NCI-H524 (cell line): ENCODE results near the gene IFT27.
"Not testable (repeated sequence)": the region's sequence is repeated elsewhere in the genome, so short reads cannot be mapped to it uniquely, and the experiment has no call there.

Experiments used
- DNase-seq, 2 experiments: peaks; one replicate each; lab custom pipeline; 2025; lab: John Stamatoyannopoulos, UW

IFT27 gene

DNA sequence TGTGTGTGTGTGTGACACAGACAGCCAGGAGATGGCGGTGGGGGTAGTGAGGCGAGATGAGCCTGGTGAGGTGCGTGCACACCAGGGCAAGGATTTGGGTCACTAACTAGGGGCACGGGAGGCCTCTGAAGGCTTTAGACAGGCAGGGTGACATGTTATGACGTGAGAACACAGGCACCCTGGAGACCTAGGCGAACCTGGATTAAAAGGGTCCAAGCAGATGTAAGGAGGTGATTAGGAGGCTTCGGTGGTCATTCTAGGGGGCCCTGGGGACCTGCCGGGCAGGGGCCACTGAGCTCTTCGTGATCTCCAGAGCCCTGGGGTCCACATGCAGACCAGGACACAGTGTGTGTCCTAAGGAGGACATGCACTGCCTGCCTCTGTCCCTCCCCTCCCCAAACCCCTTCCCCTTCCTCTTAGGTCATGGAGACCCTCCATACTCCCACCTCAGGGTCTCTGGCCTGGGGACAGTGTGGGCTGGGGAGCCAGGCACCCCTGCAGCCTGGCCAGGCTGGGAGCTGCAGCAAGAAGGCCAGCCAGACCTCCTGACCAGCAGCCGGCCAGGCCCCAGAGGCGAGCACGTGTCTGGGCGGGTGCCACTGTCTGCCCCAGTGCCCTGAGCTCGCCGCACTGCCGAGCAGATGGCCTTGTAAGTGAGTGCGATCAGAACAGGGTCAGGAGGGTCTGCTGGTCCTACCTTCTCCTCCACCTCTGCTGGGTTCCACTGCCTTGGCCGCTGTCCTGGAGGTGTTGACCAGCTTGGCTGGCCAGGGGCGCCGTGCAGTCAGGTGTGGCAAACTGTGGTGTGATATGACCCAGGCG, 32.1 kb downstream of the IFT27 start:
- peak in 1 of 2 experiments; percentile 18 for DNase-seq

DNA sequence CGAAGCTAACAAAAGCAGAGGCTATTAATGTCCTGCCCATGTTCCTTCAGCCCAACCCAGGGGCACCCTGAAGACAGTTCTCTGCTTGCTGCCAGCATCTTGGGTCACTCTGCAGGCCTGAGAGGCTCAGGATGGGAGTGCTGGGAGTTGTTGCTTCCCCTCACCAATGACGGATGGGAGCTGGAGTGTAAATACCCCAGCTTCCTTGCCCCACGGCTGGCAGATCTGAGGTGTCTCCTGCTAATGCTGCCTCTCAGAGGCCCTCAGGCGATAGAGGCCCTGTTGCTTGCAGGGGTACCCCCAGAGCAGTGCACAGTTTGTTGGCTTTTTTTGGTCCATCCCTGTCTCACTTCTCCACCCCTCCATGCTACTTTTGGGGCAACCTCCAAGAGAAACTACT, 32.9 kb downstream of the IFT27 start:
- DNase-seq = no peak

DNA sequence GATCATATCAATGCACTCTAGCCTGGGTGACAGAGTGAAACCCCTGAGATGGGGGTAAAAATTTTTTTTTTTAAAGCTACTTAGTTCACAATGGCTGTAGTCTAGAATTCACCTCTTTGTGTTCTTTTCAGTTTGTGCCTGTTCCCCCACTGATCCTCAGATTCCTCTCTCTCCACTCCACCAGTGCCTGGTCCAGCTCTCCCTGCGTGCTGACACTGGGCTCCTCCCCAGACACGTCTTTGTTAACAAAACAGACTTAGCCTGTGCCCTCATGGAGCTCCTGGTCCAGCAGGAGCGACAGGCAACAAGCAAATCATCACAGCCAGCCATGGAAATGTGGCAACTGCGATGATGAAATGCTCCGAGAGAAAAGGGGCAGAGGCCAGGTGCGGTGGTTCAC, 34.0 kb downstream of the IFT27 start:
- DNase-seq = no peak

DNA sequence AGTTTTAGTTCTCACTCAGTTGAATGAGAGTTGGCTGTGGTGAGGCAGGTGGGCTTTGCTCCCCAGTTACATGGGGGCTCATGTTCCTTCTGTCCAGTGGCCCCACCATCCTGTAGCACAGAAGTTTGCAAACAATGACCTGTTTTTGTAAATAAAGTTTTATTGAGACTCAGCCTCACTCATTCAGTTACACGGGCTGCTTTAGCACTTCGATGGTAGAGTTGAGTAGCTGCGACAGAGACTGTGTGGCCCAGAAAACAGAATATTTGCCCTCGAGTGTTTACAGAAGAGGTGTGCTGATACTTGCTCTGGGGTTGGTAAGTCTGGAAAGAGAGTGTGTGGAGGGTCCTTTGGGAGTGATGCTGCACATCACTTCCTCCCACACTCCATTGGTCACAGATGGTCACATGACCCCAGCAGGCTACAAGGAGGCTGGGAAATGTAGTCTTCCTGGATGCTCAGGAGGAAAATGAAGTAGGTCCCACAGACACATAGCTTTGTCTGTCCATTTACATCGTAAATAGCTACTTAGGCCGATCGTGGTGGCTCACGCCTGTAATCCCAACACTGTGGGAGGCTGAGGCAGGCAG, 34.6 kb downstream of the IFT27 start:
- peak in 1 of 2 experiments; percentile 29 for DNase-seq

DNA sequence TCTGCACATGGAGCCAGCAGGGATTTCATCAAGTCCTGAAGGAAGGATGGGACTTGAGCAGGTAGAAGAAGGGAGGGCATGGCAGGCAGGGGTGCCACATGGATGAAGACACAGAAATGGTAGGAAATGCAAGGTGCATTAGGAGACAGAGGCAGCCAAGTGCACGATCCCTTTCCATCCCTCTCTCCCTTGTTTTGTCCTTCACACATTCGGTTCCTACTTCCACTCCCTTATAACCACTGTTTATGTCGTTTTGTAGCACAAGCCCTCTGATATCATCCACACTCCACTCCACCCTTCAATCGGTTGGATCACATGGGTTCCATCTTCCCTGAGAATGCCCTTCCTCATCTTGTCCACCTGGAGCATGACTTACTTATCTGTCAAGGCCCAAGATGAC, 35.2 kb downstream of the IFT27 start:
- no peak for DNase-seq

DNA sequence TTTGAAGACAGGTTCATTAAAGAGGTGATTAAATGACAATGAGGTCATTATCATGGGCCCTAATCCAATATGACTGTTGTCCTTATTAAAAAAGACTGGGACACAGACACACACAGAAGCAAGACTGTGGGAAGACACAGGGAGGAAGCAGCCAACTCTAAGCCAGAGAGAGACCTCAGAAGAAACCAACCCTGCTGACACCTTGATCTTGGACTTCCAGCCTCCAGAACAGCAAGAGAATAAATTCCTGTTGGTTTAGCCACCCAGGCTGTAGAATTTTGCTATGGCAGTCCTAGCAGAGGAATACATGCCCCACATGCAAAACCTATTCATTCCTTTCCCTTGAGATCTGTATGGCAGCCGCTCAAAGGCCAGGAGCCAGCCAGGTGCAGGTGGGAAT, 36.7 kb downstream of the IFT27 start:
- no peak for DNase-seq

DNA sequence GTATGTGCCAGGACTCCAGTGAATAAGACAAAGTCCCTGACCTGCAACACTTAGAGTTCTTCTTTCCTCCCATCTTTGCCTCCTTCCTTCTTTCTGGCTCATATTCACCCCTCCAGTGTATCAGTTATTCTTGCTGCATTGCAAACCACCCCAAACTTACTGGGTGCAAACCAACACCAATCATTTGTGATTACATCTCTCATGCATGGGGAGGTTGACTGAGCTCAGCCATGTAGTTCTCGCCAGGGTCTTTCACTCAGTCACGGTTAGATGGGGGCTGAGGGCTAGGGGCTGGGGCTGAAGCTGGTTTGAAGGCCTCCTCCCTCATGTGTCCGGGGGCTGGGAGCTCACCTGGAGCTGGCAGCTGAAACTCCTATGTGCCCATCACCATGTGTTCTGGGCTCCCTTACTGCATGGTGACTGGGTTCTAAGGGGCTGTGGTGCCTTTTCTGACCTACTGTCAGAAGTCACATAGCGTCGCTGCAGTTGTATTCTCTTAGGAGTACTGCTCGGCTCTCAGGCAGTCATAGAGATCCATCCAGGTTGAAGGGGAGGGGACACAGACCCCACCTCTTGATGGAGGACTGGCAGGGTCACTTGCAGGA, 37.4 kb downstream of the IFT27 start:
- DNase-seq = no peak

DNA sequence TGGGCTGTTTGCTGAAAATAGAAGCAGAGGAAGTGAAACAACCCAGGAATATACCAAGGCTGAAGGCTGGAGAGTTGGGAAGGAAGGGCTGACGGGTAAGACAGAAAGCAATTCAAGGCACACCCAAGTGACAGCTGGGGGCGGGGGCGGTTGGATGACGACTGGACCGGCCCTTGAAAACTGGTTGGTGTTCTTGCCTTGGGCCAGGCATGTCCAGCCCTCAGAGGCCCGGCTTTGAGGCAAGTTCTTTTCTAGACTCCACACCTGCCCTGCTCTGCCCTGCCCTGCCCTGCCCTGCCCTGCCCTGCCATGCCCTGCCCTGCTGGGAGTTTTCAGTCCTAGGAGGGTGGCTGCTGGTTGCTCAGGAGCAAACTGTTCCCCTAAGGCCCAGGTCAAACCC, 38.1 kb downstream of the IFT27 start:
- DNase-seq = no peak

DNA sequence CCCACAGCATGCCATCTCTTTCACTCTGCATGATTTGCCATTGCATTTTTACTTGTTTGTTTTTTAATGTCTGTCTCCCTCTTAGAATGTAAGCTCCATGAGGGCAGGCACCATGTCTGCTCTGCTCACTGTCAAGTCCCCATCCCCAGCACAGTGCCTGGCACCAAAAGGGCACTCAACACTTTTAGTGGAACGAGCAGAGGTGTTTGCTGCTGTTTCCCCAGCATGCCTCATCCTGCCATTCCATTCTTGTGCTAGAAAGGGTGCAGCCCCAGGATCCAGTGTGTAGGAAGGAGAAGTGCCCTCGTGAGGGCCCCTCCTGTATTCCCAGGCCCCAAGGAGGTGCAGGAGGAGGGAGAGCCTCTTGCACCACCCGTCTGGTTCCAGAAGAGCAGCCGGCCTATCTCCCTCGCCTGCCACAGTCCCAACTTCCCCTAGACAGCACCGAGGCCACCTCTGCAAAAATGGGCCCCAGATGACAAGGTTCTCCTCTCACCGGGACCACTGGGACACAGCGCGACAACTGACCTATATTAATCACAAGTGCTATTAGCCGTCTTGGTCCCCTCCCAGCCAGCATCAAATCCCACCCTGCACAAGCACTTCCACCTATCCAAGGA, 39.1 kb downstream of the IFT27 start:
- no peak for DNase-seq

DNA sequence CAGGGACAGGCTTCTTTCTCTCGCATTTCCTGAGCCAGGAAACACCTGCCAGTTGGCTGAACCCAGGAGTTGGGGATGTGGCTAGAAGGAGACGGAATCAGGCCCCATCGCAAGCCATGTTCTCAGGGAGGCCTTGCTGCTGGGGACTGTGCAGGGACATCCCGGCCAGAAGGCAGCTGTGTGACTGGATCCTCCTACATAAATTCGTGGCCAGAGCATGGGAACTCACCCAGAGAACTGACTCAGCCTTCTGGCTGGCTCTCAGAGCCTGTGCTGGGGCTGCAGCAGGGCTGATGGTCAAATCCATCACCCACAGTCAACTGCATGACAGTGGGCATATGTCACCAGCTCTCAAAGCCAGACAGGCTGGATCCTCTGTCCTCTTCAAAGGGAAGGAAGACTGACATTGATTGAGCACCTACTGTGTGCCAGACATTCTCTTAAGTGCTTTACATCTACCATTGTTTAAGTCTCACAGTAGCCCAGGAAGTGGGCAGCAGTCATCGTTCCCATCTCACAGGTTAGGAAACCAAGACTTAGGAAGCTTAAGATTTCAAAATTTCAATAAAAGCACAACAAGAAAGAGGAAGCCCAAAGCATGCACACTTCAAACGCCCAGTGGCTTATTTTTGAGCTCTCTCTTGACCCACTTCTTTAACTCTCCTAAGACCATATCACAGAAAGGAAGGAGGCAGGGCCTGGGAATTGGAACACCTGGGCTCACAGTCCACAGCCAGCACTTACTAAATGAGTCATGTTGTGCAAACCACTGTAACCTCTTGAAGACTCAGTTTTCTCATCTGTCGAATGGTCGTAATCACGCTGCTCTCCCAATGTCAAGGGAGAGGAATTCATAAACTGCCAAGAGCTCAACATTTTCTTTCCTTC, 41.5 kb downstream of the IFT27 start:
- no peak for DNase-seq

DNA sequence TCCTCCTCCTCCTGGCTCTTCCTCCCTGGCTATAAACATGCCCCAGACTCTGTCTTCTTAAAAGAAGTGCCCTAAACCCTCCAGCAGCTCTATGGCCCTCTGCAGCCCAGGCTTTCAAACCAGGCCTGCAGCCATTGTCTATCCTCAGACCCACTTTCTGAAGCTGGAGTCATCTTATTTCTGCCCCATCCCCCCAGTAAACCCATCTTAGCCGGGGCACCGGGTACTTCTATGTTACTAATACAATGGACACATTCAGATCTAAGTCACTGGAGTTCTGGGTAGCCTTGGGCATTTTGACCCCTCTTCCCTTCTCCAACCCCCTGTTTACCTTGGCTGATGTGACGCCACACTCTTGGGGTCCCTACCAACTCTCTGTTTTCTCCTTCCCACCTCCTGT, 42.6 kb downstream of the IFT27 start:
- DNase-seq = no peak

DNA sequence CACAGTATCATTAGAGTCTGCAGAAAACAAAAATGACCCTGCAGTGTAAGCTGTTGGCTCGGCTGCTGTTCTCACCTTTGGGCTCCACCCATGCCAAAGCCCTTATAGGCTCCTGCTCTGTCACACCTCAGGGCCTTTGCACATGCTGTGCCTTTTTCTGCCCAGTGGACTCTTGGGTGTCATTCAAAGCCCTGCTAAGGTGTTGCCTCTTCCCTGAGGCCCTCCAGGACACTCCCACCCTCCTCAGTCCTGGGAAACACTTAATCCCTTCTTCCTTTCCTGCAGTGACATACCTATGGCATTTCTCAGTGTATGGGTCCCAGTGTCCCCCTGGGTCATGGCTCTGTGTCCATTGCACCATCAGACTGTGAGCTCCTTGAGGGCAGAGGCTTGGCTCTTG, 43.3 kb downstream of the IFT27 start:
- DNase-seq = no peak

DNA sequence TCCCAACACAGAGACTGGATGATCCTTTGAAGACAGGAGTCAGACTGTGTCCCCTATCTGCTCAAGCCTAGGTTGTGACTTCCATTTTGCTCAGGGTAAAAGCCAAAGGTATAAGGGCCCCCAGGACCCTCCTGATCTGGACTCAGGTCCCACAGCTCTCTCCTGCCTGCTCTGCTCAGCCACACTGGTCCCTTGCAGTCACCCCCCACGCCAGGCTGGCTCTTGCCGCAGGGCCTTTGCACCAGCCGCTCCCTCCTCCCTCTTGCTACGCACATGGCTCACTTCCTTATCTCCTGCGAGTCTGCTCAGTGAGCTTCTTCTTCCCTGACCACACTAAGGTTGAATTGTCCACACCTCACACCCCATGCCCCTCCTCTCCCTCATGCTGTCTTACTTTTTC, 44.0 kb downstream of the IFT27 start:
- DNase-seq = no peak

DNA sequence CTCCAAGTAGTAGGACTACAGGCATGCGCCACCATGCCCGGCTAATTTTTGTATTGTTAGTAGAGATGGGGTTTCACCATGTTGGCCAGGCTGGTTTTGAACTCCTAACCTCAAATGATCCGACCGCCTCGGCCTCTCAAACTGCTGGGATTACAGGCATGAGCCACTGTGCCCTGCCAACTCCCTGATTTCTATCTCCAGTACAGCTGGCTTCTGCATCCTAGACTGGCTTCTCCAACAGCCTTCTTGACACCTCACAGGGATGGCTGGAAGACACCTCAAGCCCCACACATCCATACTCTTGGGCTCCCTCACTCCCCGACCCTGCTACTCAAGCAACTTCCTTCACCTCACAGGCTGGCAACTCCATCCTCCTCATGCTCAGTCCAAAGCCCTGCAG, 44.6 kb downstream of the IFT27 start:
- not testable (repeated sequence) for DNase-seq

DNA sequence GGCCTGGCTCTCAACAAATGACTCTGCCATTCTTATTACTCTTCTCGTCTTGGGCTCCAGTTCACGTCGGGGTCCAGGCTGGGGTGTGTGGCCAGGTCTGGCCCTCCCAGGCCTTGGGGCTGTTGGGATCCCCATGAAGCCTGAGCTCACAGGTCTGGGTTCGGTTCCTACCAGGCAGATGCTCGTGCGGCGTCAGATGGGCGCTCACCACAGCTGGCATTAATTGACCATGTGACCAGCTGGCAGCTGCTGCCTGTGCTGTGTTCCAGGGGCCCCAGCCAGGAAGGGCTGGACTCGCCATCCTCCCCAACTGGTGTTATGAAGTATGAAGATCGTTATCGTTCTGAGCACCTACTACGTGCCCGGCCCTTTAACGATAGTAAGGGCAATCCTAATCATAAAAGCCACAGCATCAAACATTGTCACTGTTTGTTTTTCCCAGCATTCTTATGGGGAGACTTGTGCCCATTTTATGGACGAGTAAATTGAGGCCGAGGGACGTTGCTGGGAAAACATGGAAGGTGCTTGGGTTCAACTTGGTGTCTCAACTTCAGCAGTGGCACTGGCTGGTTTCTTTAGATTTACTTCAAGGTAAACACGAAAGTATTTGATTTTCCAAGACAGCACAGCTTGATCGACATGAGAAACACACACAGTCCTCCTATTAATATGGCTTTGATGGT, 45.6 kb downstream of the IFT27 start:
- DNase-seq = peak in 1 of 2 experiments; percentile 14

DNA sequence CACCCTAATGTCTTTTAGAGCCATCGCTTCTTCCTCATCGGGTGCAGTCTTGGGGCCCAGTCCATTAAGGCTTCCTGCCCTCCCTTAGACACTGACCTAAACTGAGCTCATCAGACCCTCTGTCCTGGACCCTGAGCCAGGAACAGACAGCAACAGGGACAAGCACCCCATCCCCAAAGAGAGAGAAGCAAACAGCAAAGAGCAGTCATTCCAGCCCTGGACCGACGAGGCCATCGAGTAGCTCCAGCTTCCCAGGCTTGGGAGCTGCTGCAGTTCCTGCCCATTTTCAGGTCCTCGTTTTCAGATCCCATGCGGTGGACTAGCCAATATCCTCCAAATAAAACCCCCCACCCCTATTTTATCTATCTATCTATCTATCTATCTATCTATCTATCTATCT, 46.6 kb downstream of the IFT27 start:
- no peak for DNase-seq

DNA sequence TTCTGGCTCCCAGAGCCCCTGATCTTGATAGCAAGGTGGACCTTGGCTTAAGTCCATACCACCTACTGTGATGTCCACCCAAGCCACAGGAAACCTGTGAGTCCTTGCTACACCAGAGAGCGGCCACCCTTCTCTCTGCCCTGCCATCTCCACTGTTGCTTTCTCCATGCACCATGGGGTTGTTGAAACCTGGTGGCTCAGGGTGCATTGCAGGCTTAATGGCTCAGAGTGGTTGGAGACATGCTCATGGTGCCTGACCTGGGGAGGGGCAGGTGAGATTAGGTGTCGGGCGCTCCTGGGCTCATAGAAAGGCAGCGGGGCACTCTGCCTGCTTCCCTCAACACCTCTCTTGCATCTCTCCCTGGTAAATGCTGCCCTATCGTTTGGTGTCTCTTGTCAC, 47.4 kb downstream of the IFT27 start:
- DNase-seq = no peak

DNA sequence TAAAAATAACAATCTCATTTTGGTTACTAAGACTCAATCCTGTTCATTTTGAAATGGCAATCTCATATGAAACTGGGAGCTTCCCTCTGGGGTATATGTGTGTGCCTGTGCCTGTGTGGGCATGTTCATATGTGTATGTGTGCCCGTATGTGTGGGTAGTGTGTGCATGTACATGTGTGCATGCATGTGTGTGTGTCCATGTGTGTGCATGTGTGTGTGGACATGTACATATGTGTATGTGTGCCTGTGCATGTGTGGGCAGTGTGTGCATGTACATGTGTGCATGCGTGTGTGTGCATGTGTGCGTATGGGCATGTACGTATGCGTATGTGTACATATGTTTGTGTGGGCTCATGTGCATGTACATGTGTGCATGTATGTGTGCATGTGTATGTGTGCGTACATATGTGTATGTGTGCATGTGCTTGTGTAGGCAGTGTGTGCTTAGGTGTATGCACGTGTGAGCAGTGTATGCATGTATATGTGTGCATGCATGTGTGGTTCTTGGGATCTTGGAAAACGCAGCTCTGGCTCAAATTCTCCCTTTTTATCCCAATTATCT, 47.9 kb downstream of the IFT27 start:
- no peak for DNase-seq

DNA sequence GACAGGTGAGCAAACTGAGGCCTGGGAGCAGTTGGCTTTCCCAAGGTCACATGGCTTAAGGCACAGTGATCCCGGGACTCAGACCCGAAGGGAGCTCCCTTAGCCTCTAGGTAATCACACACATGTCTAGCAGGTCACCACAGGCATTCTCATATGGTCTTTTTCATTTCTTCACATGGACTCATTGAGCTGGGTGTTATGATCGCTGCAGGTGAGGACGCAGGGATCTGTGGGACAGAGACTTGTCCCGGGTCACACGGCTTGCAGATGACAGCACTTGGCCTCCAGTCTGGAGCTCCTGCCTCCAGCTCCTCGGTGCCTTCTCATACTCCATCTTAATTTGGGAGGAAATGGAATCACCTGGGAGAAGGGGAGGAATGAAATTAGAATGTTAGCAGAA, 48.8 kb downstream of the IFT27 start:
- DNase-seq = no peak

DNA sequence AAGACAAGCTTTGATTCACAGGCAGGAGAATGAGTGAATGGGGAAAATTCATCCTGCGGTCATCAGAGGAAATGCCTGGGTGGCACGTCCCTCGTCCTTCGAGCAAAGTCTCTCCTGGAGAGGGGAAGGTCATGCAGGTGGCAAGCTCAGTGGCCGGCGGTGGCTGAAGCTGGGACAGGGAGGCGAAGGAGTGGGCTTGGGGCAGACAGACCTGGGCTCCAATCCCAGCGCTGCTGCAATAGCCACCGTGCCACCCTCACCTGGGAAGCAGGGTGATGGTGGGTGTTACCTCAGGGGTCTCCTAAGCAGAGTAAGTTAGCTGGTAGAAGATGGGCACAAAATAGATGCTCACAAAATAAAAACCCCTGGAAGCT, 49.9 kb downstream of the IFT27 start:
- DNase-seq = no peak

DNA sequence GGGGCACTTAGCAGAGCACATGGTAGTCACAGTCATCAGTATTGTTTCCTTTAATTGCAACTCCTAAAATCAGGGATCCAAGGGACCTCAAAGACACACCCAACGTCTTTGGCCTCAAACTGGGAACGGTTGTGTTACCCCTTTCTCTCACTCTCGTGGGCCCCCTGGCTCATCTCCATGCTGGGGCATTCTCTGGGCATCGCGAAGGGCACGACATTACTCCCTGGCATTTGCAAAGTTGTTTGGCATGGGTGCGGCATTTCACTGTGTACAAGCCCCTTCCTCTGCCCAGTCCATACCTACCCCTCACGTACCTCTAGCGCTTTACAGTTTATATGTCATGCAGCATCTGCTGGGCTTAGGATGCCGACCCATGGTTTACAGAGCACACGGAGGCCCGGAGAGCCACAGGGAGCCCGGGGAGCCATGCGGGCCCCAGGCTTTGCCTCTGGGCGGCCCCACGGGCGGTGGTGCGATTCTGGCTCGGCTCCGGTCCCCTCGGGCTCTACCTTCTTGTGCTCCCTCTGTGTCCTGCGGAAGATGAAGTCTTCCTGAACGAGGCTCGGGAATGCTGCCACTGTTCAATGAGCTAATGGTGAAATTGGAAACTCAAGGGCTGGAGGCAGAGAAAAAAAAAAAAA, 50.4 kb downstream of the IFT27 start:
- no peak for DNase-seq
